ENCODE measurements around the gene NEMP1.
"Not testable (repeated sequence)": the region's sequence is repeated elsewhere in the genome, so short reads cannot be mapped to it uniquely, and the experiment has no call there.

The NEMP1 gene

DNA sequence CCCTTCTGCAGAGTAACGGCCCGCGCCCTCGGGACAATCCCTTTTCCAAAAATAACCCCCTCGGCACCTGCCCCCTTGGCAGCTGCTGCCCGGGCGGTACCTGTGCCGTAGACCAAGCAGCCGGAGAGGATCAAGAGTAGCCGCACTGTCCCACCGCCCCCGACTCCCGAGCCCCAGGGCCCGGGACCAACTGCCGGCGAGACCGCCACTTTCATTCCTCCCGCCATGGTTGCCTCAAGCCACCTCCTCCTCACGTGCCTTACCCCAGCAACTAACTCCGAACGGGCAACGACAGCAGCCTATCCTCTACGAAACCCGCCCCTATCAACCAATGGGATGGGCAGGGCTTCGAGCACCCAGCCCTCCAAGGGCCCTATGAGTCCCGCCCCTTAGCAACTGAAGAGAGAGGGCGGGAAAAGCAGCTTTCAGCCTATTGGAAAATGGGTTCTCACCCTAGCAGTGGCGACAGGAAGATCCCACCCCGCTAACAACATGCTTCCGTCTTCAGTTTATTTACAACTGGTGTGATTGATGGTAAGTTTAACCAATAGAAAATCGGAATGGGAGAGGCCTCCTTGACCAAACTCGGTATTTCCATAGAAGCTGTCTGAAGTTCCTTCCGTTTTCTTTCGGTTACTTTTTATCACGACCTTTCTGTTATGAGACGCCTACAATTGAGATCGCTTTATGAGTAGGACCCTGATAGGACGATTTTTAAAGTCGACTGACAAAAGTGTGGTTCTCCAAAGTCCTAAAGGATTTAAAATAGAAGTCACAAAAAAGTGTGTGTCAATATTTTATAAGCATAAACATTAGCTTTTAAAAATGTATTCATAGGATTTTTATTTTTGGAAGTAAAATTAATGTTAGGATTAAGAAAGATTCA lies at the start of gene NEMP1:
Gene NEMP1, minus strand, starts transcription at position 273 of the 886 bp plus-strand sequence. Its CDS starts 46 bp downstream, at position 227.
- DNase-seq, result peak; percentile 100

- DNase-seq, result peak; percentile 81
Observed at GRCh38 chr12:57127726-57128518, 49.3 kb upstream of the NEMP1 start, which contains the start of gene LRP1. LRP1 (plus strand) TSS chr12:57128483; CDS start chr12:57128965, 482 bp downstream.

GRCh38 chr12:57127101-57127725 lies 48.6 kb upstream of the NEMP1 start:
- DNase-seq, result peak; percentile 36

DNA sequence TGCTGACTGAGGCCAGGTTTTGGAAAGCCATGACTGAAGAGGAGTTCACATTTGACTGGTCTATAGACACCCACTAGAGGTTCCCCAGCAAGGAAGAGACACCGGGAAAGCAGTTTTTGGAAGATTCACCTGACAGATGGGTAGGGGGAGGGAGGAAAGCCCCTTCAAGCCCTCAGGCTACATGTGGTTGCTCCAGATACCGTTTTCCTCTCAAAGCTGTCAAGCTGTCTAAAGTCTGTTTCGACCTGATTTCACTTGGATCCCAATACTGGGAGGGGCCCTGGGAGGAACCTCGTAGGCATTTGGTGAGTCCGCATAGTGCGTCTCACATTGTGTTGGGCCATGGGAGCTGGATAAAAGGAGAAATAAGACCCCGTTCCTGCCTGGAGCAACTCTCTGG lies 48.0 kb upstream of the NEMP1 start:
- DNase-seq, result no peak

DNA sequence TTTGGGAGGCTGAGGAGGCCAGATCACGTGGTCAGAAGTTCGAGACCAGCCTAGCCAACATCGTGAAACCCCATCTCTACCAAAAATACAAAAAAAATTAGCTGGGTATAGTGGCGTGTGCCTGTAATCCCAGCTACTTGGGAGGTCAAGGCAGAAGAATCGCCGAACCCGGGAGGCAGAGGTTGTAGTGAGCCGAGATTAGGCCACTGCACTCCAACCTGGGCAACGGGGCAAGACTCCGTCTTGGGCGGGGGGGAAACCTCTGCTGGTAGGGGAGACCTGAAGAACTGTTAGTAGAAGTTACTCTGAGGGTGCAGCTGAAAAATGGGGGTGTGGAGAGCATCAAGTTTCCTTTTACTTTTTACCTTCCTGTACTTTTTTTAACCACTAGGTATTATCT lies 47.5 kb upstream of the NEMP1 start:
- no peak for DNase-seq

DNA sequence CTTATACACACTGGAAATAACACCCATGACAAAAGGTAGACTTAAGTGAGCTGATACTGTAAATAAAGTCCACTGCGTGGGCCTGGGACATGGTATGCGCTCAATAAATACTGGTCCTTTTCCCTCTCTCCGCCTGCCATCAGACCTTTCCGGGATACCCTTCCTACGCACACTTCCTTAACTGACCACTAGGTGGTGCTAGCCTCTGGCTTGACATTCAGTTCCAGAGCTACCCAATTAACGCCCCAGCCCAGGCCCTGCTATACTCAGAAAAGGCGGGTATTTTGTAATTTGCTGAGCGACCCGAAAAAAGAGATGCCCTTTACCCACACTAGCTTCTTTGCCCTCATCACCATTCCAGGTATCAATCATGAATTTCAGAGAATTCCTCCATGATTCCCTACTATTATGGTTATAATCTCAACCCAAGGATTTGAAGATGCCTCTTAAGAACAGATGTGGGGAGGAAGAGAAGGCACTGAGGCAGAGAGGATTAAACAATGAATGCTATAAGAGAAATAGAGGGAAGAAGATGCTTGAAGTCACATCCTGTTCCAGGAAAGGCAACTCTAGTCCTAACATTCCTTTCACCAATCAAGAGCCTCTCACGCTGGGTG lies 45.8 kb upstream of the NEMP1 start:
- peak; percentile 84 for DNase-seq

DNA sequence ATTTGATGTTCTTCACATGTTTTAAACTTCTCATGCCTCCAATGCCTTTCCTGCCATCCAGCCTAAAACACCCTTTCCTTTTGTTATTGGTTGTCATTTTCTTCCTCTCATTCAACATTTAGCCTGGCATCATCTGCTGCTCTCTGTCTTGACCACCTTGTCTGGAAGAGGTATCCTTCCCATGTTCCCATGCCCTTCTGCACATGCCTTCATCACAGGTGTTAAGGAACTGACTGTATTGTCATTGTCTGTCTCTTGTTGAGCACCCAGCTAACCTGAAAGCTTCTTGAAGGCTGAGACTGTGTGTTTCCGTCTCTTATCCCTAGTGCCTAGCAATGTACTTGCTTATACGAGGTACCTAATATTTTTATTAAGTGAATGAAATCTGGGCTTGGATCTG lies 45.2 kb upstream of the NEMP1 start:
- no peak for DNase-seq

DNA sequence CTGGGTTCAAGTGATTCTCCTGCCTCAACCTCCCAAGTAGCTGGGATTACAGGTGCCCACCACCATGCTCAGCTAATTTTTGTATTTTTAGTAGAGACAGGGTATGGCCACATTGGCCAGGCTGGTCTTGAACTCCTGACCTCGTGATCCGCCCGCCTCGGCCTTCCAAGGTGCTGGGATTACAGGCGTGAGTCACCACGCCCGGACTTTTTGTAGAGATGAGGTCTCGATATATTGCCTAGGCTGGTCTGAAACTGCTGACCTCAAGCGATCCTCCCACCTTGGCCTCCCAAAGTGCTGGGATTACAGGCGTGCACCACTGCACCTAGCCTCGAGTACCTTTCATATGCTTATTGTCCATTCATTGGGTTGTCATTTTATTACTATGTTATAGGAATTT lies 42.1 kb upstream of the NEMP1 start:
- not testable (repeated sequence) for DNase-seq

DNA sequence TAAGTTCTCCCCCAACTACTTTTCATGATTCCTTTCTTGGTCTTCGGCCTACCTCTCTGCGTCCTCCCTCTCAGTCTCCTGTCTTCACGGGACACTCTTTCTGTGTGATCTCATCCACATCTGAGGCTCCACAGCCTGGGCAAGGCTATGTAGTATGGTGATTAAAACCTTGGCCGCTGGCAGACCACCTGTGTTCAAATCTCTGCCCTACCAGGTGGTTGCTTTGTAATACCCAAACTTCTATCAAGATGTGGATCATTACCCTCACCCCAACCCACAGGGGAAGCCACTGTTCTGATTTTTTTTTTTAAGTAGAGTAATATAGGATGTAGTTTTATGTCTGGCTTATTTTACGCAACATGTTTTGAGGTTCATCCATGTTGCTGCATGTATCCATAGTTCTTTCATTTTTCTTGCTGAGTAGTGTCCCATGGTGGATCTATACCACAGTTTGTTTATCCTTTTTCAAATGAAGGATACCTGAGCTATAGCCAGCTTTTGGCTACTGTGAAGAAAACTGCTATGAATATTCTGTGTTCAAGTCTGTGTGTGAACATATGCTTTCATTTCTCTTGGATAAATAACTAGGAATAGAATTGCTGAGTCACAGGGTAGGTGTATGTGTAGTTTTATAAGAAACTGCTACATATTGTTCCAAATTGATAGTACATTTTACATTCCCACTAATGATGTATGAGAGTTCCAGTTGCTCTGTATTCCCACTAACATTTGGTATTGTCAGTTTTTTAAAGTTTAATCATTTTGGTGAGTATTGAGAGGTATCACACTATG lies 40.9 kb upstream of the NEMP1 start:
- DNase-seq, result no peak

- DNase-seq, result no peak
Observed at GRCh38 chr12:57118711-57119271, 40.2 kb upstream of the NEMP1 start.

- DNase-seq, result no peak
Observed at GRCh38 chr12:57116580-57117281, 38.1 kb upstream of the NEMP1 start.

GRCh38 chr12:57112492-57113294 lies 34.1 kb upstream of the NEMP1 start:
- no peak for DNase-seq

- peak; percentile 94 for DNase-seq
Observed at GRCh38 chr12:57111031-57111734, 32.6 kb upstream of the NEMP1 start, which contains the start of gene STAT6. STAT6 (minus strand) TSS chr12:57111362; CDS start chr12:57108278, 3,084 bp downstream.

DNA sequence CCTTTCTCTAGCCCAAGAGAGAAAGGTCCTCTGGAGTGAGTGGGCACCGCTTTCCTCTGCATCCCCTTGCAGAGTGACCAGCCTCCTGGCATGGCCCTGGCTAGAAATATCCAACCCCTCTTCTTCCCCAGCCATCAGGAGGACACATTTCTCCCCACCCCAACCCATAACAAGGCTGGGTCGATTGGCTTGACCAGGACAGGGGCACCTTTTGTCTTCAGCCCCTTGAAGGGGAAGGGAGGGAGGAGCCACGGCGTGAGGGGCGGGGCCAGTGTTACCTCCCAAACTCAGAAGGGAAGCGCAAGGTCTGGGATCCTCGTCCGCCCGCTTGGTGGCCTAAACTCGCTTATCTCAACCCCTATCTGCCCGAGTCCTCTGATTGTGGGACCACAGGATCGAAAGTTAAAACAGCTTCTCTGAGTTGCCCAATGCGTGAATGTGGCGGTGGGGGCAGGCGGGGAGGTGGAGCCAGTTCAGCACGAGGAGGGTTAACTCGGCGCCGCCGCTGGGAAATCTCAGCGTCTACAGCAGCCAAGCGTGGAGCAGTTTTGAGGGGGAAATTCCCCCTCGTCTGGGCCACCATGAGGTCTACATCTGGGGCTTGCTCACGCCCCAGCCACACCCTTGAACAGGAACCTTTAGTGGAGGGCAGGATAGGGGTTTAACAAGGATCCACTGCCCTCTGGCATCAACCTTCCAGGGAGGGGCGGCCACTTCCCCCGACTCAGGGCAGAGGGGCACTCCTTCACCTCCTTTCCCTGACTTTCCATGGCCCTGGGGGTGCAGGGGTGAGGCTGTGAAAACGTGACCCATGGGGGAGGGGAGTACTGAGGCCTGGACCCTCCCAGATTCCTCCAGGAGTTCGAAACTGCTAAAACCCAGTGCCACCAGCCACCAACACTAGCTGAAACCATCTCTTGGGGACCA lies 31.8 kb upstream of the NEMP1 start:
- peak; percentile 85 for DNase-seq

DNA sequence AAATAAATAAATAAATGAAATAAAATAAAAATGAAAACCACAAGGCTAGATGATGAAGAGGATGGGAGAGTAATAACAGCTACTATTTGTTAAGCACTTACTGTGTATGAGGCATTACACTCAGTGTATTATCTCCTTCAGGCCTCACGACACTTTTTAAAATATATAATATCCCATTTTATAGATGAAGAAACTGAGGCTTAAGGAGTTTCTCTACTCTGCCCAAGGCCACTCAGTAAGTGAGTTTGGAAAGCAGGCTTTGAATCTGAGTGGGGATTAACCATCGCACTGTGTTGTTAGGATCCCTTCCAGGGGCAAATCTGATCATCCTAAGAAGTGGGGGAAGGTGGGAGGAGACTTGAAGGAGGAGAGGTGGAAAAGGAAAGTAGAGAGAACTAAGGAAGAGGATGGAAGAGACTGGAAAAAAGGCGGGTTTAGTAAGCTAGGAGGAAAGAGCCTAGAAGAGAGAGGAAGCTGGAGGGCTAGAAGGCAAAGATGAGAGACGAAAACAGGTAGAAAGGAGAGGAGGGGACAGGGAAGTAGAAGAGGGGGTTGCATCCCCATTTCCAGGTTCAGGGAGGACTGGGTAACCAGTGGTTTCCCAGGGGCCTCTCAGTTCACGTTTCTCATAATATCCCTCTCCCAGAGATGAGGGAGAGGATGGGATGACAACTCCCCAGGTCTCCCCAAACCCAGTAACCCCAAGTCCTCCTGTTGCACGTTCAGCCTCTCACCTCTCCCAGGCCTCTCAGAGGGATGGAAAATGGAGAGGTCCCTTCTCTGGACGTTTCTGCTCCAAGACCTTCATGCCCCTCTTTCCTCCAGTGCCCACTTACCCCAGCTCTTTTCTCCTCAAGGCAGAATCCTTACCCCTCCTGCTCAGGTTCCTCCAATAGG lies 30.9 kb upstream of the NEMP1 start:
- no peak for DNase-seq

GRCh38 chr12:57107456-57108155 lies 29.0 kb upstream of the NEMP1 start:
- DNase-seq, result no peak

Measured in CD4-positive, alpha-beta T cell treated with Interleukin-21 for 1 hour (primary cell).